Kidney tubule cell (primary cell): ENCODE measurements around the gene CBARP.
A peak's percentile ranks its signal among the peaks of the same experiment; 100 is the strongest.

Experiments used
- DNase-seq: peaks from one replicate; pipeline ENCODE4 v3.0.0-alpha.2; 2018; ENCODE audit warnings: low spot score

The CBARP gene, protein sequence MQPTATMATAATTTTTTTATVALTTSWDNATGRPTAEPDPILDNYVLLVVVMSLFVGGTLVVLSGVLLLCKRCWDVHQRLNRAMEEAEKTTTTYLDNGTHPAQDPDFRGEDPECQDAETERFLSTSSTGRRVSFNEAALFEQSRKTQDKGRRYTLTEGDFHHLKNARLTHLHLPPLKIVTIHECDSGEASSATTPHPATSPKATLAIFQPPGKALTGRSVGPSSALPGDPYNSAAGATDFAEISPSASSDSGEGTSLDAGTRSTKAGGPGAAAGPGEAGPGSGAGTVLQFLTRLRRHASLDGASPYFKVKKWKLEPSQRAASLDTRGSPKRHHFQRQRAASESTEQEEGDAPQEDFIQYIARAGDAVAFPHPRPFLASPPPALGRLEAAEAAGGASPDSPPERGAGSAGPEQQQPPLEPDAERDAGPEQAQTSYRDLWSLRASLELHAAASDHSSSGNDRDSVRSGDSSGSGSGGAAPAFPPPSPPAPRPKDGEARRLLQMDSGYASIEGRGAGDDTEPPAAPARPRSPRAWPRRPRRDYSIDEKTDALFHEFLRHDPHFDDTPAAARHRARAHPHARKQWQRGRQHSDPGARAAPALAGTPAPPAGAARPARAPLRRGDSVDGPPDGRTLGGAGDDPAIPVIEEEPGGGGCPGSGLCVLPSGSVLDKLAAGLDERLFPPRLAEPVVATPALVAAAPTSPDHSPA

GRCh38 chr19:1237754-1238368, at the start of gene CBARP:
TSS of gene CBARP (minus strand) at chr19:1238005. CDS start at chr19:1236100, 1,905 bp downstream.
- peak; percentile 25 for DNase-seq

- no peak for DNase-seq
Measured at GRCh38 chr19:1286487-1287353, 48.9 kb upstream of the CBARP start.

DNA sequence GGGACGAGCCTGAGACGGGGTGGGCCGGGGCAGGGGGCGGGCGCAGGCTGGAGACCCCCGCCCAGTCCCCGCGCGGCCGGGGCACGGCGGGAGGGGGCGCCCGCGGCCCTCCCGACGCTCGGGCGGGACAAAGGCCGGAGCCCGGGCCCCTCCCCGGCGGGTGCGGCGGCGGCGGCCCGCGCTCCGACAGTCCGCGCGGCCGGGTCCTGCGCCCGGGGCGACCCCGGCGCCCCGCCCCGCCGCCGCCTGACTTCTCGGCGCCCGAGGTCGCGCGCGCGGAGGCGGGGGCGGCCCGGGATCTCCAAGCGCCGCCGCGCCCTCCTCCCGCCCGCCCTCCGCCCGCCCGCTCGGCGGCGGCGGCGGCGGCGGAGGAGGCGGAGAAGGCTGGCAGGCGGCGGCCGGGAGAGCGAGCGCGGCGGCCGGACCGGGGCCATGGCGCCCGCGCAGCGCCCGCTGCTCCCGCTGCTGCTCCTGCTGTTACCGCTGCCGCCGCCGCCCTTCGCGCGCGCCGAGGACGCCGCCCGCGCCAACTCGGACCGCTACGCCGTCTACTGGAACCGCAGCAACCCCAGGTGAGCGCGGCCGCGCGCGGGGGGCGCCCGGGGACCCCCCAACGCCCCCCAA, 48.0 kb upstream of the CBARP start, which contains the start of gene EFNA2:
Gene EFNA2 (plus strand): TSS at position 137 of the 624 bp plus-strand sequence. CDS start 296 bp downstream, at position 433.
- DNase-seq: no peak

DNA sequence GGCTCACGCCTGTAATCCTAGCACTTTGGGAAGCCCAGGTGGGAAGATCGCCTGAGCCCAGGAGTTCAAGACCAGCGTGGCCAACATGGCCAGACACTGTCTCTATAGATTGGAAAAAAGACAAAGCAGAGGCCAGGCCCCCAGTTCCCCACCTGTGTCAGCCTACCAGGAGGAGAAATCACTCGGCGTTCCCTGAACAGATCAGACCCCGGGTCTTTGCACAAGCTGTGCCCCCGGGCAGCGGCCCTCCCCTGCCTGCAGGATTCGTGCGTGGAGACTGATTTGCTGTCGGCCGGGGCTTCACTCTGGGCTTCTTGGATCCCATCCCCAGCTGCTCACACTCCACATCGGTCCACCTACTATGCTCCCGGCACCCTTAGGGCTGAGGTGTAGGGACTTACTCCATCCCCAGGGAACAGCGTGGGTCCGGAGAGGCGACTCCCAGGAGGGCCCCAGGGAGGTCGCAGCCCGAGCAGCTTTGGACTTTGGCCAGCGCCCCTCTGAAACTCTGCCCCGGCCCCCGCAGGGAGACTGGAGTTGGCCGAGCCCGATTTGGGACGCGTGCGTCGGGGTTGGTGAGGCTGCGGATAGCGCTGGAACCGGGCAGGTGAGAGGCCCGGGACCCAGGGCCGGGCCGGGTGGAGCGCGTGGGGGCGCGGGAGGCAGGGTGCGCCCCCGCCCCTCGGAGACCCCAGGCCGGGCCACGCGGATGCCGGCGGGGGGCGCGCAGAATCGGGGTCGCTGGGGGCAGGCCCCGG, 47.4 kb upstream of the CBARP start:
- no peak for DNase-seq

- no peak for DNase-seq
Measured at GRCh38 chr19:1284293-1284978, 46.6 kb upstream of the CBARP start.

DNA sequence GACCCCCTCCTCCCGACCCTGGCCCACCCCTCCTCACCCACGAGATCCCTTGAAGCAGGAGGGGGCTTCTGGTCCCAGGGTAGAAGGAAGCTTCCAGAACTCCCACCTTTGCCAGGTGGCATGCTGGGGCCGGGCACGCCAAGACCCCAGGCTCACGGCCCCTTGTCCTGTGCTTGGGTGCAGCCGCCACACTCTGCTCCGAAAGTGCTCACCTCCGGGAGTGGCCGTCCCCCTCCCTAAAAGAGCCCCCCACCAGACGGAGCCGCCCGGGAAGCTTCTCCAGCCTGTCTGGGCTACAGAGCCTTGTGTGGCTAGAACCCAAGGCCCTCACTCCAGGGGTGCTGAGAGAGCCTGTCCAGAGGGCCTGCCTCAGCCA, 46.1 kb upstream of the CBARP start:
- no peak for DNase-seq

DNA sequence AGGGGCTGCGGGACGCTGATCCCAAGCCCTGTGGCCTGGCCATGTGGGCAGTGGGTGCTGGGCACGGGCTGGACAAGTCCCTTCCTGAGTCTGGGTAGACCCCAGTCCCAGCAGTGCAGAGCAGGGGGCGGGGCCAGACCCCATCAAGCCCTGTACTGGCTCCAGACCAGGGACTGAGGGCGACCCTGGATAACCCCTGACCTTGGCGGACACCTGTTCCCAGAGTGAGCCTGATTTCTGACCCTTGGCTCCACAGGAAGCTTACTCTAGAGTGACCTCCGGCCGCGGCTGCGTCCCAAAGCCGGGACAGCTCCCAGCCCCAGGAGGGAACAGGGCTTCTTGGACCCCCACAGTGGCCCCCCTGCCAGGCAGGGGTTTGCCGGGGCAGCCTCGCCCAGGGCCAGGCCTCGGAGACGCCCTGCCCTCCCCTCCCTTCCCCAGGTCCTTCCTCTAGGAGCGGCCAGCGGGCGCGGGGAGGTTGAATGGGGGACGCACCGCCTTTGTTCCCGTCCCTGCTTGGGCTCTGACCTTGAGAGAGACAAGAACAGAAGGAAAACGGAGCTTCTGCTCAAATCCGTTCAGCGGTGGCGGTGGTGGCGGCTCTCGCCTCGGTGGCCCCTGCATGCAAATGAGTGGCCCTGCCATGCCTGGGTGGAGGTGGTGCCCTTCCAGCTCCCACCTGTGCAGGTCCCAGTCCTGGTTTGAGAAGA, 45.6 kb upstream of the CBARP start:
- DNase-seq: no peak

DNA sequence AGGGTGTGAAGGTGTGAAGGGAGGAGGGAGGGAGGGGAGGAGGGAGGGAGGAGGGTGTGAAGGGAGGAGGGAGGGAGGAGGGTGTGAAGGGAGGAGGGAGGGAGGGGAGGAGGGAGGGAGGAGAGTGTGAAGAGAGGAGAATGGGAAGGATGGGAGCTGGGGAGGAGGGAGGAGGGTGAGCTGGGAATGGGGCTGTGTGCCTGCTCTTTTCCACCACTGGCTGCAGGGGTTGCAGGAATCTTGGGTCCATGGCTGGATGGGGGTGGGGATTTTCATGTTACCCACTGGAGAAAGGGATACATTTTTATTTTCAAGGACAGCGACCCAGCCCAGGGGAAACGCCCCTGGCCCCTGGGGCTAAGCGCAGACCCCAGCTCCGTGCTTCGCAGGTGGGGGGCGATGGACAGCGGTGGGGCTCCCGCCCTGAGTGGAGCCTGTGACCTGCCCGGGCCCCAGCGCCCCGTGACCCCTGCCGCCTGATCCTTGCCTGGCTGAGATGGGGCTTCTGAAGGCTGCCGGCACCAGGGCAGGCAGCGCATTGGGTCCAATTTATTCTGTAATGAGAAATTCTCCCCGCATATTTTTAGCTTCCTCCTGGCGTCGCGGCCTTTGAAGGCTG, 44.9 kb upstream of the CBARP start:
- no peak for DNase-seq

DNA sequence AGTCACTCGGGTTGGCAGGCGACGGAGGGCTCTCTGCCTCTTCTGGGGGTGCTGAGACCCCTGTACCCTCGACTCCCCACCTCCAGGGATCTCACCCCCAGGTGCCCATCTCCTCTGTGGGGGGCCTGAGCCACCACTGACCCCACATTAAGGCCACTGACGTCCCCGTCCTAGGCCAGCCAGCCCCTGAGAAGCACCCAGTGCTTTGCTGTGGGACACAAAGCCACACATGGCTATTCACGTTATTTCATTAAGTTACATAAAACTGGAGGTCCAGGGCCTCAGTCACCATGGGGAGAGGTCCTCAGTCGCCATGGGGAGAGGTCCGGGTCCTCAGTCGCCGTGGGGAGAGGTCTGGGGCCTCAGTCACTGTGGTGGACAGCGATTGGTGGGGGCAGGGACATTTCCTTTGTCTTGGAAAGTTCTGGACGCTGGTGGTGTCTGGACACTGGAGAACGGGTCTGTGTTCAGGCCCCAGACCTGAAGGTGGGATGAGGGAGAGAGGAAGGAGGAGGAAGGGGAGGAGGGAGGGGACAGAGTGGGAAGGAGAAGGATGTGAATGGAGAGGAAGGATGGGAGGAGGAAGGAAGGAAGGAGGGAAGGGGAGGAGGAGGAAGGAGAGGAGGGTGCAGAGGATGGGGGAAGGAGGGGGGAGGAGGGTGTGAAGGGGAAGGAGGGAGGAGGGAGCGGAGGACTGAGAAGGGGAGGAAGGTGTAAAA, 43.9 kb upstream of the CBARP start:
- no peak for DNase-seq

- DNase-seq: no peak
Measured at GRCh38 chr19:1280636-1281568, 43.1 kb upstream of the CBARP start.

DNA sequence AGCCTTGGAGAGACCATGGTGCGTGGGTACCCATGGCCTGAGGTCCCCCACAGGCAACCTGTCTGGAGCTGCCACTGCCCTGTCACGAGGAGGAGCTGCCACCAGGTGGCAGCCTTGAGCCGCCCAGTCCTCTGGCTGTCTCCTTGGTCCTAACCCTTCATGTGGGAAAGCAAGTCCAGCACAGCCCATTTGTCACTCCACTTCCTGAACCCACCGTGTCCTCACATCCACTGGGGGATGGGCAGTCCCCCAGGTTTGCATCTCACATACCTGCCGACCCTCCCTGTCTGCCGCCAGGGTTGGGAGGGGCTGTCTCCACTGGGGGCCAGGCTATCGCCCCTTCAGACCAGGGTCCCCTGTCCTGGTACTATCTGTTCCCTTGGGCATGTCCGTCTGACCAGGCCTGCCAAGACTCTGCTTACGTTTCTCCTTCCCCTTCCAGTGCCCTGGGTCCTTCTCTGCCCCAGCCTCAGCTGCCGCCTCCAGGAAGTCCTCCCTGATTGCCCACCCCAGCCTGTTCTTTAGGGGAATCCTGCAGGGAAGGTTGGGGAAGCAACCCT, 42.1 kb upstream of the CBARP start:
- peak; percentile 83 for DNase-seq

DNA sequence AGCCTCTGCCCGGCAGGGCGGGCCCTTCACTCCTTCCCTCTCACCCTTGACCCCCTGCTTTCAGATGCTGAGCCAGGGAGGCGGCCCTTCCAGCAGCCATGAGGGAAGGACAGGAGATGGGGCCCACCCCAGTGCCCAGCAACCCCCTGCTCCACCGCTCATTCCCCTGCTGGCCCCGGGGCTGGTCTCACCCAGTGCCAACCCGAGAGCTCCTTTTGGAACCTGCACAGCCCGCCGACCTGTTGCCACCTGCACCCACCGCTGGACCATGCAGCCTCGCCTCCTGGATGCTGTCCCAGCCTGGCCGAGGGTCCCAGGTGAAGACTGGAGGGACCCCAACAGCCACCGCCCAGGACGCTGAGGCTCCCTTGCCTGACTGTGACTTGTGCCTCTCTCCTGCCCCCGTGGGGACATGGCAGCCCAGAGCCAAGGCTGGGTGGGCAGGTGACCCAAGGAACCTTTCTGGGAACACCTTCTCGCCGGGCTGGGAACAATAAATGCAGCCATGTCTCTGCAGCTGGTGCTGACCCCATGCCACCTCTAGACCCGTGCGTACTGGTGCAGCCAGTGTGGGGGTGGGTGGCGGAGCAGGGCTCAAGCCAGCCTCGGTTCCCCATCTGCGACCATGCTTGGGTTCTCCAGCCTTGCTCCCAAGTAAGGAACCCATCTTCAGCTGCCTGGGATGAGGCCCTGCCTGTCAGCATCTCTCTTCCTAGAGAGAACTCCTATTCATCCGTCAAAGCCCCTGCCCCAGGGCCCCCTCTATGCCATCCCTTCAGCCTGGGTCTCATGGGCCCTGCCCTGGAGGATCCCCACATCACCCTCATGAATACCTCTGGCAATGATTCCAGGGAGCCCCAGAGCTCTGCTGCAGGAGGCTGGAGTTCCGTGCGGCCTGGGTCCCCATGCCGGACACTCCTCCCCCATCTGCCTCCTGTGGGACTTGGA, 41.2 kb upstream of the CBARP start:
- no peak for DNase-seq

DNA sequence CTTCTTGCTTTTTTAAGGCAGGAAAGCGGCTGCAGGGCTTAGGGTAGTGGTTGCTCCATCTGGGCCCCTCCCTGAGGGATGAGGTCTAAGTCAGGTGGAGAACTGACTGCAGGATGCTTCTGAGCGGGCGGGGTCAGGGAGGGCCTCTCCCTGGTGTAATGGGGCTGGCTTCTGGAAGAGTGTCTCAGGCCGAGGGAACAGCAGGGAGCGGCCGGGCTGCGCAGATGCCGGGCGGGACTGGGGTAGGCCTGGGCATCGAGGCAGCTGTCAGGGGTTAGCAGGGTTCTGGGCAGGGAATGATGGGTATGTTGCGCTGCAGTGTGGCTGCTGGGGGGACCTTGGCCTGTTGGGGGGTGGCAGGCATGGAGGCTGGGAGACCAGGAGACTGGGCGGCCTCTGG, 40.3 kb upstream of the CBARP start:
- no peak for DNase-seq

DNA sequence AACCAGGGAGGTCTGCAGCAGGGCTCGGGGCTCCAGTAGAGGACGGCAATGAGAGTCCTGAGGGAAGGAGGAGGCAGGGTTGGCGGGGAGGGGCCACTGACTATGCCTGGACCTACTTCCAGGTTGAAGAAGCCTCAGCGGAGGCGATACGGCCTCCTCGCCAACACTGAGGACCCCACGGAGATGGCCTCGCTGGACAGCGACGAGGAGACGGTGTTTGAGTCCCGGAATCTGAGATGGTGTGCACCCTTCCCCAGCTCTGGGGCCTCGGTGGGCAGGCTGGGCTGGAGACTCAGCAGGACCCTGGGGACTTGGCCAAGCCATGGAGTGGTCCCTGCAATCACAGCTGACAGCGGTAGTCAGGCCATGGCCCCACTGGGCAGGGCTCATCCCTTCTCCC, 39.3 kb upstream of the CBARP start:
- DNase-seq: no peak

GRCh38 chr19:1276628-1277022, 38.8 kb upstream of the CBARP start:
- no peak for DNase-seq
